IMR-90 (cell line): ENCODE data around the gene OGG1. TPM values are rescaled to one million over a fixed set of nuclear protein-coding genes. Genes with fewer than 3 reads are reported as not detected.

Experiments used
- ATAC-seq: fragments of 200-7000 bp; cut with Tn5 transposase; 2 replicates; pipeline ENCODE4 v1.9.1; 2020; ENCODE audit warnings: low read depth, mild to moderate bottlenecking, moderate library complexity
- BruUV-seq: library from RNA; stranded (reverse); fragments of 400-500 nt; replicated peaks from 2 replicates; lab custom pipeline; 2021; lab: Mats Ljungman, UMichigan
- CTCF ChIA-PET: fragments of 300-600 bp; formaldehyde crosslinking; extraction: SDS; loops from one replicate; lab custom pipeline; 2021; ENCODE audit warnings: antibody characterized with exemption; lab: Yijun Ruan, JAX
- POLR2A ChIA-PET: fragments of 300-600 bp; sonication (Branson Sonifier 250); formaldehyde crosslinking; loops from one replicate; lab custom pipeline; 2022; ENCODE audit warnings: antibody characterized with exemption; ENCODE audit not compliant: unreplicated experiment; lab: Charles Lee
- DNase-seq: peaks from one replicate; pipeline ENCODE4 v3.0.0; 2013
- H2AFZ ChIP-seq: replicated peaks from 2 replicates; pipeline ENCODE3; 2013; ENCODE audit warnings: low read length, mild to moderate bottlenecking; ENCODE audit not compliant: poor library complexity
- H2AK5ac ChIP-seq: 2 replicates; pipeline ENCODE4 v1.6.1; 2013; ENCODE audit warnings: low read depth, low read length, inconsistent platforms
- H2AK9ac ChIP-seq: replicated peaks from 2 replicates; pipeline ENCODE3; 2013; ENCODE audit warnings: mild to moderate bottlenecking, low read depth, low read length, moderate library complexity; ENCODE audit not compliant: poor library complexity
- H2BK120ac ChIP-seq: 2 replicates; pipeline ENCODE4 v1.6.1; 2013; ENCODE audit warnings: low read depth, low read length, inconsistent platforms
- H2BK15ac ChIP-seq: 3 replicates; pipeline ENCODE4 v1.6.1; 2013; ENCODE audit warnings: low read depth, low read length, inconsistent platforms
- H2BK20ac ChIP-seq: 2 replicates; pipeline ENCODE4 v1.6.1; 2013; ENCODE audit warnings: low read depth, mild to moderate bottlenecking, inconsistent platforms, low read length, moderate library complexity
- H2BK5ac ChIP-seq: 2 replicates; pipeline ENCODE4 v1.6.1; 2013; ENCODE audit warnings: mild to moderate bottlenecking, low read depth, low read length, inconsistent platforms; ENCODE audit not compliant: poor library complexity, severe bottlenecking
- H3K14ac ChIP-seq: replicated peaks from 2 replicates; pipeline ENCODE4 v1.6.1; 2013; ENCODE audit warnings: low read depth, low read length, inconsistent platforms
- H3K18ac ChIP-seq: 2 replicates; pipeline ENCODE4 v1.6.1; 2013; ENCODE audit warnings: low read depth, low read length, control low read depth
- H3K23ac ChIP-seq: 2 replicates; pipeline ENCODE4 v1.6.1; 2013; ENCODE audit warnings: low read depth, low read length, inconsistent platforms
- H3K27ac ChIP-seq: 2 replicates; pipeline ENCODE4 v1.5.1; 2013; ENCODE audit warnings: mild to moderate bottlenecking, control low read depth, low read length; ENCODE audit not compliant: insufficient read depth
- H3K27me3 ChIP-seq: 2 replicates; pipeline ENCODE4 v1.6.1; 2013; ENCODE audit warnings: low read length; ENCODE audit not compliant: control insufficient read depth, insufficient read depth
- H3K36me3 ChIP-seq: 2 replicates; pipeline ENCODE4 v1.6.1; 2013; ENCODE audit warnings: low read length, mixed read lengths; ENCODE audit not compliant: control insufficient read depth, insufficient read depth
- H3K4ac ChIP-seq: 2 replicates; pipeline ENCODE4 v1.6.1; 2013; ENCODE audit warnings: low read depth, low read length, inconsistent platforms
- H3K4me1 ChIP-seq: 2 replicates; pipeline ENCODE4 v1.6.1; 2013; ENCODE audit warnings: low read length, mixed read lengths; ENCODE audit not compliant: control insufficient read depth, insufficient read depth
- H3K4me2 ChIP-seq: 2 replicates; pipeline ENCODE4 v1.6.1; 2013; ENCODE audit warnings: low read depth, mild to moderate bottlenecking, control low read depth, low read length, moderate library complexity
- H3K4me3 ChIP-seq: 2 replicates; pipeline ENCODE4 v1.5.1; 2013; ENCODE audit warnings: low read depth, mild to moderate bottlenecking, control low read depth, low read length, moderate library complexity; ENCODE audit not compliant: insufficient read depth
- H3K56ac ChIP-seq: 2 replicates; pipeline ENCODE4 v1.6.1; 2013; ENCODE audit warnings: low read length, inconsistent platforms; ENCODE audit not compliant: insufficient read depth; ENCODE audit errors: extremely low read depth
- H3K79me1 ChIP-seq, 2 experiments: 2 replicates each; pipeline ENCODE4 v1.6.1; 2013; ENCODE audit warnings: low read length in 2 of 2, inconsistent platforms in 1 of 2, low read depth in 1 of 2
- H3K9ac ChIP-seq: 2 replicates; pipeline ENCODE4 v1.6.1; 2013; ENCODE audit warnings: low read depth, low read length, control low read depth
- H3K9me1 ChIP-seq: 2 replicates; pipeline ENCODE4 v1.6.1; 2013; ENCODE audit warnings: low read length, inconsistent platforms; ENCODE audit not compliant: insufficient read depth
- H3K9me3 ChIP-seq: 2 replicates; pipeline ENCODE4 v1.6.1; 2013; ENCODE audit warnings: low read length; ENCODE audit not compliant: control insufficient read depth, insufficient read depth
- H4K20me1 ChIP-seq: 2 replicates; pipeline ENCODE4 v1.6.1; 2013; ENCODE audit warnings: low read length, inconsistent platforms; ENCODE audit not compliant: insufficient read depth
- H4K5ac ChIP-seq: 2 replicates; pipeline ENCODE4 v1.6.1; 2013; ENCODE audit warnings: mild to moderate bottlenecking, low read depth, low read length, control low read depth
- H4K8ac ChIP-seq, 2 experiments: 2 replicates each; pipeline ENCODE4 v1.6.1; 2013; ENCODE audit warnings: low read depth in 2 of 2, low read length in 2 of 2, control low read depth in 1 of 2, inconsistent platforms in 1 of 2
- H4K91ac ChIP-seq: 2 replicates; pipeline ENCODE4 v1.6.1; 2013; ENCODE audit warnings: low read depth, low read length, inconsistent platforms; ENCODE audit not compliant: insufficient read depth
- CHD1 ChIP-seq: IDR thresholded peaks from 2 replicates; pipeline ENCODE4 v1.6.1; 2012; ENCODE audit warnings: low read depth, low read length, improper control_type of control experiment
- FOS ChIP-seq: fragments of 150-350 bp; IDR thresholded peaks from 2 replicates; pipeline ENCODE4 v1.6.1; 2016; ENCODE audit warnings: low read depth, low read length
- MAZ ChIP-seq: IDR thresholded peaks from 2 replicates; pipeline ENCODE4 v1.6.1; 2012; ENCODE audit warnings: low read depth, mild to moderate bottlenecking, low read length, improper control_type of control experiment, moderate library complexity, borderline replicate concordance
- WGBS, 2 experiments: methylation state at CpG; one replicate each; pipeline versions ENCODE4 v1.1.5 to v1.1.7; 2013; ENCODE audit warnings: missing lambda C conversion rate in 2 of 2; ENCODE audit not compliant: insufficient read length in 1 of 2; ENCODE audit errors: extremely low coverage in 2 of 2; 5-methylcytosine and 5-hydroxymethylcytosine counted together
- dilution Hi-C: fragments of 300-500 bp; cut with HindIII; formaldehyde crosslinking; loops from one replicate; pipeline ENCODE4 v1.14.3; 2018; ENCODE audit warnings: low sequenced_read_pairs; ENCODE audit not compliant: unreplicated experiment
- in situ Hi-C: fragments of 300-500 bp; cut with MboI; formaldehyde crosslinking; loops from 3 replicates; pipeline ENCODE4 v1.14.3; 2019; ENCODE audit warnings: low sequenced_read_pairs, inconsistent platforms, mixed read lengths
- intact Hi-C: fragments of 100-400 bp; cut with micrococcal nuclease; formaldehyde crosslinking; loops from 2 replicates; pipeline ENCODE4 v1.10.0; 2022
- polyA plus RNA-seq, 3 experiments: library from polyadenylated mRNA; depleted of rRNA; stranded (reverse); fragments of >200 nt; gene quantifications; 2 replicates each; pipeline ENCODE4 v1.2.3, GENCODE V29; 2012; ENCODE audit warnings: low replicate concordance in 1 of 3
- total RNA-seq: library from RNA; depleted of rRNA; stranded (reverse); fragments of >200 nt; gene quantifications from 2 replicates; pipeline ENCODE4 v1.2.3, GENCODE V29; 2012

Gene OGG1
- total and polyA plus RNA-seq, 2 of the 4 experiments (the other 2 are of a cell fraction): 14.9 to 25.6 TPM

DNA sequence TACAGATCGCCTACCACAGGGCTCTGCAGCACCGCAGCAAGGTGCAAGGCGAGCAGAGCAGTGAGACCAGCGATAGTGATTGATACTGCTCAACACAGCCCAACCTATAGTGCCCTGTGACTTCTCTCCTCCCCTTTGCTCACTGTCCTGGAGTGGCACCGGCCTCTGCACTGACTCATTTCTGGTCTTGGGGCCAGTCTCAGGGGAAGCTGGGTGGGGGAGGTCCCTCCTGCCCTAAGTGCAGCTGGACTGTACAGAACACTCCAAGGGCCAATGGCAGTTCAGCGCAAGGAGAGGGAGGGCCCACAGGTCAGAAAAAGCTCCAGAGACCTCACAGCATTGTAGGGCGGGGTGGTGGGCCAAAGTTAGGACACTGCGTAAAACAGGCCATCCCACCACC, 2.5 kb upstream of the OGG1 start:
- H4K5ac ChIP-seq: peak overlapping the region; percentile 37; the same call in 1 of the 2 replicates
- peak overlapping the region; percentile 79 for H2AK9ac ChIP-seq
- H3K14ac ChIP-seq: no peak overlapping the region
- peak overlapping the region; percentile 47 for H3K27ac ChIP-seq
- H2AFZ ChIP-seq: peak overlapping the region; percentile 55
- H3K4me1 ChIP-seq: peaks cover 20% of the 10 kb centered on the region
- peak overlapping the region; percentile 26; the same call in 1 of the 2 replicates for H2BK120ac ChIP-seq
- no peak overlapping the region for H3K56ac ChIP-seq
- ChIA-PET CTCF (no interaction called here), POLR2A (no interaction called here)
- BruUV-seq: TSS peak; percentile 29
- H2BK15ac ChIP-seq: 0 out of 3 replicates have a peak overlapping the region, but pooled peaks have one; percentile 11
- no peaks in the 10 kb centered on the region for H3K27me3 ChIP-seq
- peaks cover 17% of the 10 kb centered on the region for H3K9me1 ChIP-seq
- H3K9ac ChIP-seq: no peak overlapping the region
- dilution Hi-C loops (no loop called here), in situ Hi-C loops (no loop called here), intact Hi-C loops (no loop called here)
- no peak overlapping the region; the same call in 1 of the 2 replicates for H4K91ac ChIP-seq
- TF ChIP-seq FOS: peak; percentile 24; the same call in 1 of the 2 replicates
- no peak for TF ChIP-seq CHD1
- TF ChIP-seq MAZ: 0 out of 2 replicates have a peak, but pooled peaks have one; percentile 28
- H3K18ac ChIP-seq: no peak overlapping the region; the same call in 1 of the 2 replicates
- H3K4me2 ChIP-seq: peak overlapping the region; percentile 15; the same call in 1 of the 2 replicates
- H2BK5ac ChIP-seq: peak overlapping the region; percentile 79
- peak; percentile 52 for DNase-seq
- H3K79me1 ChIP-seq: peaks cover 17 to 42% of the 10 kb centered on the region in 2 experiments
- peak overlapping the region; percentile 62 for H3K4ac ChIP-seq
- no peak overlapping the region for H3K4me3 ChIP-seq
- H2AK5ac ChIP-seq: peak overlapping the region; percentile 63
- peak overlapping the region in 1 of 2 experiments; percentile 13; a peak in 1 of 4 replicates for H4K8ac ChIP-seq
- peak; percentile 4; the same call in 1 of the 2 replicates for ATAC-seq
- peaks cover 58% of the 10 kb centered on the region for H3K36me3 ChIP-seq
- WGBS, 2 experiments: 93% methylated on average over 2 of the region's 8 CpGs; no CpG with 5 or more reads in 1 of the 2 experiments
- H3K9me3 ChIP-seq: no peaks in the 10 kb centered on the region
- H4K20me1 ChIP-seq: no peaks in the 10 kb centered on the region
- no peak overlapping the region for H2BK20ac ChIP-seq
- H3K23ac ChIP-seq: no peak overlapping the region
